HCT116 (cell line): ENCODE results near the gene TYRO3. TPM values are rescaled to one million over a fixed set of nuclear protein-coding genes. Genes with fewer than 3 reads are reported as not detected.

Experiments
- ATAC-seq: fragments of 200-7000 bp; cut with Tn5 transposase; 2 replicates; pipeline ENCODE4 v1.9.1; 2020; ENCODE audit warnings: mild to moderate bottlenecking, moderate library complexity
- BruUV-seq: library from RNA; stranded (reverse); fragments of 400-500 nt; replicated peaks from 2 replicates; lab custom pipeline; 2021; lab: Mats Ljungman, UMichigan
- CTCF ChIA-PET: fragments of 300-600 bp; sonication (Branson Sonifier 250); formaldehyde crosslinking; loops from one replicate; lab custom pipeline; 2021; ENCODE audit warnings: antibody characterized with exemption; lab: Charles Lee
- POLR2A ChIA-PET: fragments of 300-600, 350-600 bp; sonication (Branson Sonifier 250); formaldehyde crosslinking; loops from one replicate; lab custom pipeline; 2021; ENCODE audit warnings: antibody characterized with exemption; lab: Charles Lee
- RAD21 ChIA-PET, 2 experiments: fragments of 300-600 bp; sonication (Branson Sonifier 250); formaldehyde crosslinking; loops; one replicate each; lab custom pipeline; 2023; ENCODE audit warnings: low total read pairs in 2 of 2; ENCODE audit not compliant: uncharacterized antibody in 2 of 2, unreplicated experiment in 2 of 2, low non-redundant PET in 1 of 2; lab: Charles Lee
- DNase-seq: peaks from one replicate; pipeline ENCODE4 v3.0.0-alpha.2; 2010; ENCODE audit warnings: low read depth, low spot score
- H2AFZ ChIP-seq: fragments of 200-600 bp; shearing (Covaris generic), sonication (generic); 2 replicates; pipeline ENCODE4 v1.6.1; 2017; ENCODE audit warnings: low read depth, mixed run types, mixed read lengths, antibody characterized with exemption, low read length; ENCODE audit not compliant: poor library complexity, severe bottlenecking
- H3K27ac ChIP-seq: 2 replicates; pipeline ENCODE4 v1.5.1; 2012; ENCODE audit warnings: low read depth, low read length
- H3K27me3 ChIP-seq: fragments of 200-600 bp; sonication (generic); 2 replicates; pipeline ENCODE4 v1.6.1; 2016; ENCODE audit warnings: mixed run types, low read length, mixed read lengths; ENCODE audit not compliant: insufficient read depth
- H3K36me3 ChIP-seq, 2 experiments: fragments of 200-500 bp in 1 of 2; fragments of 200-600 bp in 1 of 2; sonication (Bioruptor generic) in 1 of 2; sonication (generic) in 1 of 2; 2 replicates each; pipeline versions ENCODE4 v1.5.1 to v1.6.1; 2014 to 2016; ENCODE audit warnings: low read length in 2 of 2, inconsistent platforms in 1 of 2, mixed read lengths in 1 of 2, mixed run types in 1 of 2; ENCODE audit not compliant: insufficient read depth in 2 of 2, control insufficient read depth in 1 of 2
- H3K4me1 ChIP-seq, 2 experiments: fragments of 200-600 bp in 1 of 2; sonication (generic) in 1 of 2; 2 replicates each; pipeline versions ENCODE4 v1.5.1 to v1.6.1; 2012 to 2017; ENCODE audit warnings: low read length in 2 of 2, inconsistent platforms in 1 of 2, mild to moderate bottlenecking in 1 of 2, mixed read lengths in 1 of 2, mixed run types in 1 of 2, moderate library complexity in 1 of 2; ENCODE audit not compliant: insufficient read depth in 2 of 2, control insufficient read depth in 1 of 2
- H3K4me2 ChIP-seq: fragments of 200-600 bp; sonication (generic); 2 replicates; pipeline ENCODE4 v1.6.1; 2017; ENCODE audit warnings: mixed run types, low read length, mixed read lengths
- H3K4me3 ChIP-seq, 2 experiments: fragments of 200-600 bp in 1 of 2; sonication (generic) in 1 of 2; replicated peaks in 1 of 2; 2 replicates each; pipeline ENCODE4 v1.5.1; 2011 to 2016; ENCODE audit warnings: low read length in 2 of 2, control low read depth in 1 of 2, low read depth in 1 of 2, mild to moderate bottlenecking in 1 of 2, mixed read lengths in 1 of 2, mixed run types in 1 of 2
- H3K79me2 ChIP-seq: fragments of 200-600 bp; sonication (generic); 2 replicates; pipeline ENCODE4 v1.6.1; 2017; ENCODE audit warnings: mild to moderate bottlenecking, mixed run types, low read length, moderate library complexity, mixed read lengths; ENCODE audit not compliant: insufficient read depth
- H3K9ac ChIP-seq: fragments of 200-600 bp; sonication (generic); 2 replicates; pipeline ENCODE4 v1.6.1; 2016; ENCODE audit warnings: low read length, mixed read lengths
- H3K9me2 ChIP-seq: fragments of 200-600 bp; sonication (generic), shearing (Covaris generic); 2 replicates; pipeline ENCODE4 v1.6.1; 2017; ENCODE audit warnings: mixed run types, mild to moderate bottlenecking, moderate library complexity; ENCODE audit not compliant: insufficient read depth
- H3K9me3 ChIP-seq, 2 experiments: fragments of 200-500 bp in 1 of 2; fragments of 200-600 bp in 1 of 2; sonication (Bioruptor generic) in 1 of 2; sonication (generic) in 1 of 2; 2 replicates each; pipeline ENCODE4 v1.6.1; 2014 to 2017; ENCODE audit warnings: low read length in 2 of 2, mixed read lengths in 2 of 2, inconsistent platforms in 1 of 2, low read depth in 1 of 2, mild to moderate bottlenecking in 1 of 2, mixed run types in 1 of 2, moderate library complexity in 1 of 2; ENCODE audit not compliant: control insufficient read depth in 1 of 2, insufficient read depth in 1 of 2
- H4K20me1 ChIP-seq: fragments of 200-600 bp; sonication (generic), shearing (Covaris generic); 2 replicates; pipeline ENCODE4 v1.6.1; 2017; ENCODE audit warnings: mixed run types, mild to moderate bottlenecking, moderate library complexity; ENCODE audit not compliant: insufficient read depth
- CBX3 ChIP-seq: IDR thresholded peaks from 2 replicates; pipeline ENCODE4 v1.6.1; 2012; ENCODE audit warnings: low read depth
- CEBPB ChIP-seq: IDR thresholded peaks from 2 replicates; pipeline ENCODE4 v1.6.1; 2012; ENCODE audit warnings: low read depth
- EGR1 ChIP-seq: IDR thresholded peaks from 2 replicates; pipeline ENCODE4 v1.6.1; 2012; ENCODE audit warnings: low read depth
- ELF1 ChIP-seq: IDR thresholded peaks from 2 replicates; pipeline ENCODE4 v1.6.1; 2012; ENCODE audit warnings: low read depth, borderline replicate concordance
- EZH2 ChIP-seq: fragments of 200-600 bp; sonication (generic); IDR thresholded peaks from 2 replicates; pipeline ENCODE4 v1.6.1; 2017; ENCODE audit warnings: antibody characterized with exemption, mixed run types
- EZH2phosphoT487 ChIP-seq: fragments of 200-600 bp; IDR thresholded peaks from 2 replicates; pipeline ENCODE4 v1.6.1; 2018; ENCODE audit warnings: antibody characterized with exemption, borderline replicate concordance
- FOSL1 ChIP-seq: IDR thresholded peaks from 2 replicates; pipeline ENCODE4 v1.6.1; 2012; ENCODE audit warnings: low read depth
- JUND ChIP-seq: IDR thresholded peaks from 2 replicates; pipeline ENCODE4 v1.6.1; 2012
- POLR2A ChIP-seq: IDR thresholded peaks from 2 replicates; pipeline ENCODE4 v1.7.0; 2011; ENCODE audit warnings: borderline replicate concordance; ENCODE audit not compliant: insufficient read depth, insufficient read length; ENCODE audit errors: extremely low read depth
- RAD21 ChIP-seq: IDR thresholded peaks from 2 replicates; pipeline ENCODE4 v1.6.1; 2012; ENCODE audit warnings: low read depth, mild to moderate bottlenecking
- SIN3A ChIP-seq: IDR thresholded peaks from 2 replicates; pipeline ENCODE4 v1.6.1; 2012; ENCODE audit warnings: low read depth
- SP1 ChIP-seq: IDR thresholded peaks from 2 replicates; pipeline ENCODE4 v1.6.1; 2012; ENCODE audit warnings: low read depth
- SRF ChIP-seq: IDR thresholded peaks from 2 replicates; pipeline ENCODE4 v1.6.1; 2012; ENCODE audit warnings: low read depth
- TCF7L2 ChIP-seq: IDR thresholded peaks from 2 replicates; pipeline ENCODE4 v1.7.0; 2011; ENCODE audit warnings: borderline replicate concordance, inconsistent platforms; ENCODE audit not compliant: insufficient read depth, insufficient read length; ENCODE audit errors: extremely low read depth
- ZFX ChIP-seq: fragments of 450-650 bp; IDR thresholded peaks from 2 replicates; pipeline ENCODE4 v1.6.1; 2017
- ZNF274 ChIP-seq: fragments of 200-500 bp; sonication (Bioruptor generic); IDR thresholded peaks from 2 replicates; pipeline ENCODE4 v1.6.1; 2014; ENCODE audit warnings: mild to moderate bottlenecking, low read depth, low read length, inconsistent platforms
- intact Hi-C: fragments of 100-400 bp; cut with micrococcal nuclease; formaldehyde crosslinking; loops from 2 replicates; pipeline ENCODE4 v1.10.0; 2022
- total RNA-seq: library from RNA; stranded (reverse); gene quantifications from one replicate; pipeline ENCODE4 v1.2.1, GENCODE V29; 2021; ENCODE audit not compliant: unreplicated experiment
- TF ChIP-seq, protein P1 (sequence below): IDR thresholded peaks from 2 replicates; pipeline ENCODE4 v1.6.1; 2011; ENCODE audit warnings: mild to moderate bottlenecking, low read length, moderate library complexity; ENCODE audit not compliant: insufficient replicate concordance; ENCODE audit errors: extremely low read depth
- TF ChIP-seq, protein P2 (sequence below): IDR thresholded peaks from 2 replicates; pipeline ENCODE4 v1.6.1; 2012; ENCODE audit warnings: low read depth
- TF ChIP-seq, protein P3 (sequence below): IDR thresholded peaks from 2 replicates; pipeline ENCODE4 v1.6.1; 2012

The TYRO3 gene
- total RNA-seq, 1 experiment from 2014 or later, result 34.6 TPM

DNA sequence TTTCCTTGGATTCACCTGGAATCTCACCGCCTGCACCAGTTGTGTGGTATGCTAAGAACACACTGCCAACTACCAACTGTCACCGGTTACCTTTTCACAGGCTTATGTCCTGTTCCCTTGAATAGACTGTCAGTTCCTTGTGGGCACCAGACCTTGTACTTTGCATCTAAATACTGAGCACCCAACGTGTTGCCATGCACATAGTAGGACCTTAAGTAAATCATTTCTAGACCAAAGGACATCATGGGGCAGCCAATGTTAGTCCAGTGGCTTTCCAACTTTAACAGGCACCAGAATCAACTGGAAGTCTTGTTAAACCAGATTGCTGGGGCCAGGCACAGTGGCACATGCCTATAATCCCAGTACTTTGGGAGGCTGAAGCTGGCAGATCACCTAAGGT is 13.8 kb upstream of the TYRO3 start:
- ChIA-PET POLR2A (no interaction called here), CTCF (interaction anchor here (1.4 to 1.7 kb wide), 2 partner anchors 12 to 80 kb away, joined by 4 to 8 read pairs; no protein-coding TSS in a partner anchor)

More for the DNA sequence above, 13.8 kb upstream of the TYRO3 start:
- ATAC-seq, result no peak
- H3K4me1 ChIP-seq, result peaks cover 7 to 28% of the 10 kb centered on the region in 2 experiments
- H3K27ac ChIP-seq, result no peak overlapping the region
- intact Hi-C loops, result no loop called here
- TF ChIP-seq RAD21 (no peak), SP1 (no peak), ZFX (no peak), ELF1 (no peak), EZH2 (no peak), FOSL1 (no peak), SRF (no peak), CBX3 (no peak), POLR2A (no peak), CEBPB (no peak), JUND (no peak), TCF7L2 (no peak), EZH2phosphoT487 (no peak), ZNF274 (no peak), EGR1 (no peak), SIN3A (no peak)
- TF ChIP-seq, protein P1, sequence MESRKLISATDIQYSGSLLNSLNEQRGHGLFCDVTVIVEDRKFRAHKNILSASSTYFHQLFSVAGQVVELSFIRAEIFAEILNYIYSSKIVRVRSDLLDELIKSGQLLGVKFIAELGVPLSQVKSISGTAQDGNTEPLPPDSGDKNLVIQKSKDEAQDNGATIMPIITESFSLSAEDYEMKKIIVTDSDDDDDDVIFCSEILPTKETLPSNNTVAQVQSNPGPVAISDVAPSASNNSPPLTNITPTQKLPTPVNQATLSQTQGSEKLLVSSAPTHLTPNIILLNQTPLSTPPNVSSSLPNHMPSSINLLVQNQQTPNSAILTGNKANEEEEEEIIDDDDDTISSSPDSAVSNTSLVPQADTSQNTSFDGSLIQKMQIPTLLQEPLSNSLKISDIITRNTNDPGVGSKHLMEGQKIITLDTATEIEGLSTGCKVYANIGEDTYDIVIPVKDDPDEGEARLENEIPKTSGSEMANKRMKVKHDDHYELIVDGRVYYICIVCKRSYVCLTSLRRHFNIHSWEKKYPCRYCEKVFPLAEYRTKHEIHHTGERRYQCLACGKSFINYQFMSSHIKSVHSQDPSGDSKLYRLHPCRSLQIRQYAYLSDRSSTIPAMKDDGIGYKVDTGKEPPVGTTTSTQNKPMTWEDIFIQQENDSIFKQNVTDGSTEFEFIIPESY, result no peak
- TF ChIP-seq, protein P2, sequence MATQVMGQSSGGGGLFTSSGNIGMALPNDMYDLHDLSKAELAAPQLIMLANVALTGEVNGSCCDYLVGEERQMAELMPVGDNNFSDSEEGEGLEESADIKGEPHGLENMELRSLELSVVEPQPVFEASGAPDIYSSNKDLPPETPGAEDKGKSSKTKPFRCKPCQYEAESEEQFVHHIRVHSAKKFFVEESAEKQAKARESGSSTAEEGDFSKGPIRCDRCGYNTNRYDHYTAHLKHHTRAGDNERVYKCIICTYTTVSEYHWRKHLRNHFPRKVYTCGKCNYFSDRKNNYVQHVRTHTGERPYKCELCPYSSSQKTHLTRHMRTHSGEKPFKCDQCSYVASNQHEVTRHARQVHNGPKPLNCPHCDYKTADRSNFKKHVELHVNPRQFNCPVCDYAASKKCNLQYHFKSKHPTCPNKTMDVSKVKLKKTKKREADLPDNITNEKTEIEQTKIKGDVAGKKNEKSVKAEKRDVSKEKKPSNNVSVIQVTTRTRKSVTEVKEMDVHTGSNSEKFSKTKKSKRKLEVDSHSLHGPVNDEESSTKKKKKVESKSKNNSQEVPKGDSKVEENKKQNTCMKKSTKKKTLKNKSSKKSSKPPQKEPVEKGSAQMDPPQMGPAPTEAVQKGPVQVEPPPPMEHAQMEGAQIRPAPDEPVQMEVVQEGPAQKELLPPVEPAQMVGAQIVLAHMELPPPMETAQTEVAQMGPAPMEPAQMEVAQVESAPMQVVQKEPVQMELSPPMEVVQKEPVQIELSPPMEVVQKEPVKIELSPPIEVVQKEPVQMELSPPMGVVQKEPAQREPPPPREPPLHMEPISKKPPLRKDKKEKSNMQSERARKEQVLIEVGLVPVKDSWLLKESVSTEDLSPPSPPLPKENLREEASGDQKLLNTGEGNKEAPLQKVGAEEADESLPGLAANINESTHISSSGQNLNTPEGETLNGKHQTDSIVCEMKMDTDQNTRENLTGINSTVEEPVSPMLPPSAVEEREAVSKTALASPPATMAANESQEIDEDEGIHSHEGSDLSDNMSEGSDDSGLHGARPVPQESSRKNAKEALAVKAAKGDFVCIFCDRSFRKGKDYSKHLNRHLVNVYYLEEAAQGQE, result no peak
- TF ChIP-seq, protein P3, sequence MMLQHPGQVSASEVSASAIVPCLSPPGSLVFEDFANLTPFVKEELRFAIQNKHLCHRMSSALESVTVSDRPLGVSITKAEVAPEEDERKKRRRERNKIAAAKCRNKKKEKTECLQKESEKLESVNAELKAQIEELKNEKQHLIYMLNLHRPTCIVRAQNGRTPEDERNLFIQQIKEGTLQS, result no peak
- no peaks in the 10 kb centered on the region for H3K9me3 ChIP-seq
- H3K36me3 ChIP-seq, result no peaks in the 10 kb centered on the region
- H3K9me2 ChIP-seq, result no peaks in the 10 kb centered on the region
- RAD21 ChIA-PET, result no interaction called here
- no peaks in the 10 kb centered on the region for H3K27me3 ChIP-seq
- no peaks in the 10 kb centered on the region for H4K20me1 ChIP-seq
- H3K4me2 ChIP-seq, result peak overlapping the region; percentile 86; the same call in 1 of the 2 replicates
- H3K9ac ChIP-seq, result no peak overlapping the region
- peaks cover 22% of the 10 kb centered on the region; the same call in 1 of the 2 replicates for H3K79me2 ChIP-seq
- H2AFZ ChIP-seq, result no peak overlapping the region
- DNase-seq, result no peak
- BruUV-seq, result no TSS peak
- no peak overlapping the region for H3K4me3 ChIP-seq
